Left forelimb (tissue), 1 donor: ENCODE data around the gene MAGI3.
"Not testable (repeated sequence)": the region's sequence is repeated elsewhere in the genome, so short reads cannot be mapped to it uniquely, and the experiment has no call there.

Experiments
- DNase-seq: peaks from one replicate; pipeline ENCODE4 v3.0.0-alpha.2; 2018; ENCODE audit warnings: low spot score

Gene MAGI3

GRCh38 chr1:113581323-113581722 lies 191.0 kb downstream of the MAGI3 start:
- DNase-seq = no peak

GRCh38 chr1:113582084-113582483 lies 191.8 kb downstream of the MAGI3 start:
- no peak for DNase-seq

- no peak for DNase-seq
Measured at GRCh38 chr1:113587475-113587874, 197.2 kb downstream of the MAGI3 start.

DNA sequence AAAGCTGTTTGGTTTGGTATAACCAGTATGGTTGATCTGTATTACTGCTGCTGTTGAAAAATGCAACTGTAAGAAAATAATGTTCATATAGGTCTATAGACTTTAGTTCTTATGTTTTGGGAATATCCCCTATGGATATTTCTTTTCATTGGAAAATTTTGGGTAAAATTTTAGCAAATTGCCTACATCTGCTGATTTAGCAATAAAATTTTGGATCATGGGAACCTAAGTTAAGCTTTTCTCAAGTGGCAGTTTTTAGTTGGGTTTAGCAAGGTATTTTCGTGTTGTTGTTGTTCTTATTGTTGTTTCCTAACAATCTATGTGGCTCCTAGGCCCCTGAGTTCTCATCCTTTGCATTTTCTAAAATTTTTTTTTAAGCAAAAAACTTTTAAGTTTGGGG lies 201.9 kb downstream of the MAGI3 start:
- DNase-seq = no peak

GRCh38 chr1:113593550-113594297 lies 203.4 kb downstream of the MAGI3 start:
- no peak for DNase-seq

DNA sequence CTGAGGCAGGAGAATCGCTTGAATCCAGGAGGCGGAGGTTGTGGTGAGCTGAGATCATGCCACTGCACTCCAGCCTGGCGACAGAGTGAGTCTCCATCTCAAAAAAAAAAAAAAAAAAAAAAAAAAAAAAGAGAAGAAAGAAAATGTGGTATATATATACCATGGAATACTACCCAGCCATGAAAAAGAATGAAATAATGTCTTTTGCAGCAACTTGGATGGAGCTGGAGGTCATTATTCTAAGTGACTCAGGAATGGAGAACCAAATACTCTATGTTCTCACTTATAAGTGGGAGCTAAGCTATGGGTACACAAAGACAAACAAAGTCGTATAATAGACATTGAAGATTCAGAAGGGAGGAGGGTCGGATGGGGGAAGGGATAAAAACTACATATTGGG lies 214.2 kb downstream of the MAGI3 start:
- not testable (repeated sequence) for DNase-seq

DNA sequence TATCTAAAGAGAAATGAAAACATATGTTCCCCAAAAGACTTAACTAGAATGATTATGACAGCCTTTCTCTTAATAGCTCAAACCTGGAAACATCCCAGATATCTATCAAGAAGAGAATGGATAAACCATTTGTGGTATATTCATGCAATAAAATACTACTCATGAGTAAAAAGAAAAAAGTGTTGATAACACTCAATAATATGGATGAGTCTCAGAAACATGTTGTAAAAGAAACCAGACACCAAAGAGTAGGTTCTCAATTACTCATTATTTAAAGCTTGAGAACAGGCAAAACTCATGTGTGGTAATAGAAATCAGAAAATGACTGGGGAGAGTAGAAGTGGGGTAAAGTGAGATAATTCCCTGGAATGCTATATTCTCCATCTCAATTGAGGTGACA lies 214.8 kb downstream of the MAGI3 start:
- no peak for DNase-seq

DNA sequence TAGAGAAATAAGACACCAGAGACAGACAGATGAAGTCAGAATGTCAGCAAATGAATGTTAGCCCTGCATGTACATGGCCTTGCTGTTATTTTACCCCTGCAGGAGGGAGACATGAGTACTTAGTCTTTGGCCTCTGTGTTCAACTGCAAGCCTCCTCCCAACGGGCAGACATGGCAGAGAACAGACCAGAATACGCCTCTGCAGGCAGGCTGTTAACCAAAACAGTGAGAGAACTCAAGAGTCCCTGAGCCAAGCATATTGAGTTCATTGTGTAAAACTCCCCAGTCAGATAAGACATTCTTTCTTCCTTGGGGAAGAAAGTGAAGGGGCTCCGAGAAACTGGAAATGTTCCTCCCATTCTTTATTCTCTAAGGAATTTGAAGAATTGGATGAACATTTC lies 218.1 kb downstream of the MAGI3 start:
- no peak for DNase-seq

DNA sequence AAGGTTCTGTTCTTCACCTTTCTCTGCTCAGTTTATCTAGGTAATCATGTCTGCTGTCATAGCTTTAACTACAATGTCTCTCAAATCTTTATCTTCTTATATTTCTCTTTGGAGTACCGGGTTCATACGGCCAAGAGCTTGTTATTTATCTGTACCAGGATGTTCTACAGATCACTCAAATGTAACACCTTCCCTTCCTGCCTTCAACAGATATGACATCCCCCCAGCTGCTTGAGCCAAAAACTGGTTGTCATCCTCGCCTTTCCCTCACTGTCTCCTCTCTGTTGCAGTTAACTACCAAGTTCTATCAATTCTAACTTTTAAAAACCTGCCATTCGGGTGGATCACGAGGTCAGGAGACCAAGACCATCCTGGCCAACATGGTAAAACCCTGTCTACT lies 220.1 kb downstream of the MAGI3 start:
- DNase-seq = no peak

GRCh38 chr1:113615425-113615824 lies 225.1 kb downstream of the MAGI3 start:
- DNase-seq = no peak

- no peak for DNase-seq
Measured at GRCh38 chr1:113616156-113616555, 225.8 kb downstream of the MAGI3 start.

GRCh38 chr1:113617438-113618141 lies 227.3 kb downstream of the MAGI3 start:
- no peak for DNase-seq

- DNase-seq = no peak
Measured at GRCh38 chr1:113628997-113629396, 238.7 kb downstream of the MAGI3 start.

GRCh38 chr1:113630340-113631327 lies 240.3 kb downstream of the MAGI3 start:
- peak; percentile 62 for DNase-seq

DNA sequence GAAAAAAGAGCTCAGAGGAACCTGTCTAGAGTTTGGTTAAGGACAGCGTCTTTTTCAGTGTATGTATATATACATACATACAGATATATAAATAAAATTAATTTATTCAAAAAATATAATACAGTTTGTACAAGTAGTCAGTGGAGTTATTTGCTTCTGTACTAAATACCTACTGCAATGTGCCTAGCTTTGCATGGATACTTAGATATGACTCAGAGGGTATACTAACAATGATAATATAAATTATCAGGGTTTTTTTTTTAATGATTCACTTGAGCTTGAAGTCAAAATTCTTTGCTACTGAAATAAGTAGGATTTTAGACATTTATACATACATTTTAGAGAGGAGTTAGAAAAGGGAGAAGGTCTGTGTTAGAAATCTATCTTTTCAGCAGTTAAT lies 251.1 kb downstream of the MAGI3 start:
- DNase-seq = no peak

- DNase-seq = no peak
Measured at GRCh38 chr1:113647164-113647563, 256.8 kb downstream of the MAGI3 start.

GRCh38 chr1:113648478-113648877 lies 258.2 kb downstream of the MAGI3 start:
- DNase-seq = no peak

DNA sequence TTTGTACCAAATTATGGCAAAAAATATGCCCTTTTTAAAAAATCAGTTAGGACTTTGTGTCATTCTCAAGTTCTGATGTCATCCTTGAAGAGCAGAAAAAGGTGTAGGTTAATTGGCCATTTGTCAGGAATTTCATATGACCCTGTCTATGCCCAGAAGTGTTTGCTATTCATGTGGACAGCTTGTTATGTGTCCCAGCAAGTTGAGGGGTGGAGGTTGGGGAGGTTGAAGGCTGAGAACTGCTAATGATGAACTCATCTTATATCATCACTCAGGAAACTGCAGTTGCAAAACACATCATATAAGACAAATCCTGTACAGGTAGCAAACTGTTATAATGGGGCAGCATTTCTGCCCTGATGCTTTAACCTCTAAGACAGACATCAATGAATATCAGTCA lies 262.5 kb downstream of the MAGI3 start:
- DNase-seq = no peak

DNA sequence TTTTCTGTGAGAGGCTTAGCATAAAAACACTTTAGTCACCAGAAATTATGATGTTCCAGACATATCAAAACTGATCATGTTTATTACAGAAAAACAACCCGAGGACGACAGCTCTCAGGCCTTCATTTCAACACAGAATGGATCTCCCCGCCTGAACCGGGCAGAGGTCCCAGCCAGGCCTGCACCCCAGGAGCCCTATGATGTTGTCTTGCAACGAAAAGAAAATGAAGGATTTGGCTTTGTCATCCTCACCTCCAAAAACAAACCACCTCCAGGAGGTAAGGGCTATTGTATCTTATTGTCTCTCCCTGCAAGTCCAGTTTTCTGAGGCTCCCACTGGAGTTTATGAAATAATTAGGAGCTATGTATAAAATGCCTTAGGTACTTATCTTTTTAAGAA lies 263.4 kb downstream of the MAGI3 start:
- DNase-seq = no peak

- no peak for DNase-seq
Measured at GRCh38 chr1:113654883-113655282, 264.6 kb downstream of the MAGI3 start.

- DNase-seq = no peak
Measured at GRCh38 chr1:113657126-113657525, 266.8 kb downstream of the MAGI3 start.

- no peak for DNase-seq
Measured at GRCh38 chr1:113657556-113658063, 267.3 kb downstream of the MAGI3 start.
